Esophagus muscularis mucosa (tissue), 4 donors: ENCODE data around the gene MND1. TPM values are rescaled to one million over a fixed set of nuclear protein-coding genes. Genes with fewer than 3 reads are reported as not detected.

Experiments
- DNase-seq: peaks from one replicate; pipeline ENCODE4 v3.0.0-alpha.2; 2017; ENCODE audit errors: extremely low spot score
- H3K27ac ChIP-seq, 4 donors: fragments of 200-600 bp; sonication (generic); replicated peaks in 1 of 4; 1 replicate in 3 of 4; 2 replicates in 1 of 4; pipeline ENCODE4 v1.5.1; 2016 to 2019; ENCODE audit warnings: mild to moderate bottlenecking in 1 of 4
- H3K27me3 ChIP-seq, 4 donors: fragments of 200-600 bp; sonication (generic); one replicate each; pipeline versions ENCODE4 v1.5.1 to v1.6.0; 2016 to 2019
- H3K36me3 ChIP-seq, 4 donors: fragments of 200-600 bp; sonication (generic); one replicate each; pipeline ENCODE4 v1.5.1; 2016 to 2019
- H3K4me1 ChIP-seq, 4 donors: fragments of 200-600 bp; sonication (generic); one replicate each; pipeline ENCODE4 v1.5.1; 2016 to 2019
- H3K4me3 ChIP-seq, 4 donors: fragments of 200-600 bp; sonication (generic); 1 replicate in 2 of 4; 2 replicates in 2 of 4; pipeline ENCODE4 v1.5.1; 2016 to 2019; ENCODE audit warnings: mild to moderate bottlenecking in 4 of 4, moderate library complexity in 1 of 4
- H3K9me3 ChIP-seq, 4 donors: fragments of 200-600 bp; sonication (generic); 1 replicate in 3 of 4; 2 replicates in 1 of 4; pipeline ENCODE4 v1.5.1; 2016 to 2019
- EP300 ChIP-seq: sonication (generic); formaldehyde crosslinking; IDR thresholded peaks from one replicate; pipeline ENCODE4 v1.6.1; 2017; ENCODE audit warnings: antibody characterized with exemption
- POLR2A ChIP-seq: fragments of 450-650 bp; IDR thresholded peaks from one replicate; pipeline ENCODE4 v1.6.1; 2017; ENCODE audit warnings: antibody characterized with exemption, moderate library complexity, mild to moderate bottlenecking, low read depth
- POLR2AphosphoS5 ChIP-seq, 2 donors: sonication (generic); formaldehyde crosslinking; IDR thresholded peaks; one replicate each; pipeline ENCODE4 v1.6.1; 2017; ENCODE audit warnings: antibody characterized with exemption in 2 of 2
- WGBS: methylation state at CpG from one replicate; pipeline ENCODE4 v1.1.5; 2018; 5-methylcytosine and 5-hydroxymethylcytosine counted together
- intact Hi-C: fragments of 100-400 bp; cut with DNase I; formaldehyde crosslinking; loops from one replicate; pipeline ENCODE4 v1.15.1; 2023
- total RNA-seq, 4 donors: library from RNA; depleted of rRNA; stranded (reverse); fragments of >200 nt; gene quantifications; one replicate each; pipeline versions ENCODE4 v1.1.0 to v1.2.1, GENCODE V29; 2016
- TF ChIP-seq, protein P1 (sequence below), 3 experiments: fragments of 200-600 bp in 2 of 3; fragments of 450-650 bp in 1 of 3; sonication (generic) in 2 of 3; IDR thresholded peaks; one replicate each; pipeline ENCODE4 v1.5.1; 2017 to 2019; ENCODE audit warnings: antibody characterized with exemption in 3 of 3, mild to moderate bottlenecking in 2 of 3, moderate library complexity in 1 of 3

Gene MND1
- total RNA-seq, 4 donors from 2014 or later, result 0.99 TPM; not detected in 3

DNA sequence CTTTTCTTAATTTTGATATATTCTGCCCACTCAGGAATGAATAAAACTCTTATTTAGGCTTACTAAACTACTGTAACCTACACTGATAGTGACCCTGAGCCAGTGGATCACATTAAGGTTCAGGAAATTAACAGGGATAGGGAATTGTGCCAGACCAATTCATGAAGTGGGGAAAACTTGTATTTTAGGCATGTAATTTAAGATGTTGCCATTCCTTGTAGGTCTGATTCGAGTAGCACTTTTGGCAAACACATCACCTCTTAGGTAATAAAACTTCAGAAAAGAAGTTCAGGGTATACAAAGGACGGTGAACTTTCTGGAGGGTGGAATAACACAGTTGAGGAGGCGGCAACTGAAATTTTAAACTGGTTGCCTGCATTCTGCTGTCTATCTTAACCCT lies 54.9 kb downstream of the MND1 start:
- no peak overlapping the region for H3K4me3 ChIP-seq
- WGBS, result 93% methylated on average over 3 of the region's 3 CpGs
- no peaks in the 10 kb centered on the region for H3K4me1 ChIP-seq
- intact Hi-C loops, result no loop called here
- H3K27me3 ChIP-seq, result no peaks in the 10 kb centered on the region
- H3K27ac ChIP-seq, result no peak overlapping the region
- DNase-seq, result no peak
- no peaks in the 10 kb centered on the region for H3K9me3 ChIP-seq
- TF ChIP-seq, protein P1, sequence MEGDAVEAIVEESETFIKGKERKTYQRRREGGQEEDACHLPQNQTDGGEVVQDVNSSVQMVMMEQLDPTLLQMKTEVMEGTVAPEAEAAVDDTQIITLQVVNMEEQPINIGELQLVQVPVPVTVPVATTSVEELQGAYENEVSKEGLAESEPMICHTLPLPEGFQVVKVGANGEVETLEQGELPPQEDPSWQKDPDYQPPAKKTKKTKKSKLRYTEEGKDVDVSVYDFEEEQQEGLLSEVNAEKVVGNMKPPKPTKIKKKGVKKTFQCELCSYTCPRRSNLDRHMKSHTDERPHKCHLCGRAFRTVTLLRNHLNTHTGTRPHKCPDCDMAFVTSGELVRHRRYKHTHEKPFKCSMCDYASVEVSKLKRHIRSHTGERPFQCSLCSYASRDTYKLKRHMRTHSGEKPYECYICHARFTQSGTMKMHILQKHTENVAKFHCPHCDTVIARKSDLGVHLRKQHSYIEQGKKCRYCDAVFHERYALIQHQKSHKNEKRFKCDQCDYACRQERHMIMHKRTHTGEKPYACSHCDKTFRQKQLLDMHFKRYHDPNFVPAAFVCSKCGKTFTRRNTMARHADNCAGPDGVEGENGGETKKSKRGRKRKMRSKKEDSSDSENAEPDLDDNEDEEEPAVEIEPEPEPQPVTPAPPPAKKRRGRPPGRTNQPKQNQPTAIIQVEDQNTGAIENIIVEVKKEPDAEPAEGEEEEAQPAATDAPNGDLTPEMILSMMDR (IDR thresholded peaks at IDR 0.05), result no peak
- no peak for TF ChIP-seq POLR2AphosphoS5 (IDR thresholded peaks at IDR 0.05)
- TF ChIP-seq POLR2A, result no peak
- TF ChIP-seq EP300, result no peak
- no peaks in the 10 kb centered on the region for H3K36me3 ChIP-seq

DNA sequence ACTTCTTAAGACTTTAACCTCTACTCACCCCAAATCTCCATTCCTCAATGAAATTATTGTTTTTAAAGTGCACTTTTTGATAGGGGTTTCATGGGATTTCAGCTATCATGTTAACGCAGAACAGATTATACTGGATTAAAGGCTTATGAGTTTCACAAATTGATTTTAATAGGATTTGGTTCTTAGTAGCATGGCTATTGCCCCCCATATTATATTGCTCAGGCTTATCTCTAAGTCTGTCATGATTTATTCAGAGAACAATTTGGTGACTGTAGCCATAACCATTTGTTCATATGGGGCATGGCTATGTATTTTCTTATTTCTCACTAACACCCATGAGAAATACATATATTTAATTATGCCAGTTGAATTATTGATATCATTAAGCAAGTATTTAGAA lies 57.0 kb downstream of the MND1 start:
- intact Hi-C loops, result no loop called here
- 88% methylated on average over 1 of the region's 1 CpG for WGBS

DNA sequence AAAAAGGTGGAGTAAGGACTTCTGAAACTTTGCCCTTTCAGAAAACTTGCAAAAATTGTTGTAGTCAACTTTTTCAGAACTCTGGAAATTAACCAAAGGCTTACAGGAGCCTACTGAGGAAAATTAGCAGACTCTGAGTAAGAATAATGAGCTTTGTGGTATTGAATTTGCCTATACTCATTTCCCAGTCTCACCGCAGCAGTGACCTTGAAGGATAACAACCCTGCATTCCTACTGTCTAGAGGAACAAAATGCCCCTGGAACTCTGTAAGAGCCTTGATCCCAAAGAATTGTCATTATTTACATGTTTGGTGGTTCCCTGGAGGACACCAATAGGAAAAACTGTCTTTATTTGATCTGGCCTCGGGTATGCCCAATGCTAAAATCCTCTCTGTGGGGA lies 57.9 kb downstream of the MND1 start:
- intact Hi-C loops, result no loop called here
- Histone ChIP-seq H3K4me1 (no peaks in the 10 kb centered on the region), H3K36me3 (no peaks in the 10 kb centered on the region), H3K27ac (no peak overlapping the region), H3K27me3 (no peaks in the 10 kb centered on the region), H3K9me3 (no peaks in the 10 kb centered on the region), H3K4me3 (no peak overlapping the region)
- 87% methylated on average over 2 of the region's 2 CpGs for WGBS
- DNase-seq, result no peak
- TF ChIP-seq POLR2AphosphoS5 (IDR thresholded peaks at IDR 0.05) (no peak), EP300 (no peak), POLR2A (no peak)
- TF ChIP-seq, protein P1 (IDR thresholded peaks at IDR 0.05), result no peak

More for the DNA sequence above, 57.0 kb downstream of the MND1 start:
- no peak for DNase-seq
- Histone ChIP-seq H3K4me3 (no peak overlapping the region), H3K27ac (no peak overlapping the region), H3K9me3 (no peaks in the 10 kb centered on the region), H3K36me3 (no peaks in the 10 kb centered on the region), H3K27me3 (no peaks in the 10 kb centered on the region), H3K4me1 (no peaks in the 10 kb centered on the region)
- no peak for TF ChIP-seq POLR2A
- TF ChIP-seq POLR2AphosphoS5 (IDR thresholded peaks at IDR 0.05), result no peak
- no peak for TF ChIP-seq EP300
- TF ChIP-seq, protein P1 (IDR thresholded peaks at IDR 0.05), result no peak

DNA sequence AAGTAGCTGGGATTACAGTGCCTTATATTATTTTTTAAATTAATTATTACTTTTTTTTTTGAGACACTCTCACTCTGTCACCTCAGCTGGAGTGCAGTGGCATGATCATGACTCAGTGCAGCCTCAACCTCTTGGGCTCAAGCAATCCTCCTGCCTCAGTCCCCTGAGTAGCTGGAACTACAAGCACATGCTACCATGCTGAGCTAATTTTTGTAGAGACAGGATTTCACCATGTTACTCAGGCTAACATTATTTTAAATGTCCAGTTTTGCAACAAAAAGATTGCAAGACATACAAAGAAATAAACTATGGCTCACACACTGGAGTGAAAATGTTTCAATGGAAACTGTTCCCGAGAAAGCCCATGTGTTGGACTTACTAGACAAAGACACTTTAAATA lies 59.2 kb downstream of the MND1 start:
- H3K9me3 ChIP-seq, result no peaks in the 10 kb centered on the region
- H3K4me3 ChIP-seq, result no peak overlapping the region
- intact Hi-C loops, result no loop called here
- TF ChIP-seq EP300 (no peak), POLR2A (no peak), POLR2AphosphoS5 (IDR thresholded peaks at IDR 0.05) (no peak)
- TF ChIP-seq, protein P1 (IDR thresholded peaks at IDR 0.05), result no peak
- H3K27me3 ChIP-seq, result no peaks in the 10 kb centered on the region
- WGBS, result 97% methylated on average over 1 of the region's 1 CpG
- no peak for DNase-seq
- no peaks in the 10 kb centered on the region for H3K36me3 ChIP-seq
- no peak overlapping the region for H3K27ac ChIP-seq
- H3K4me1 ChIP-seq, result no peaks in the 10 kb centered on the region

DNA sequence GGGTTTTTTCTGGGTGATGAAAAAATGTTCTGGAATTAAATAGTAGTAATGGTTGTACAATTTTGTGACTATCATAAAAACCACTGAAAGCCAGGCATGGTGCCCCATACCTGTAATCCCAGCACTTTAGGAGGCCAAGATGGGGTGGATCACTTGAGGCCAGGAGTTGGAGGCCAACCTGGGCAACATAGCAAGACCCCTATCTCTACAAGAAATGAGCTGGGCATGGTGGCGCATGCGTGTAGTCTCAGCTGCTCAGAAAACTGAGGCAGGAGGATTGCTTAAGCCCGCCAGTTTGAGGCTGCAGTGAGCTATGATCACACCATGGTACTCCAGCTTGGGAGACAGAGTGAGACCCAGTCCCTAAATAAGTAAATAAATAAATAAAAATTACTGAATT lies 63.4 kb downstream of the MND1 start:
- Histone ChIP-seq H3K36me3 (no peaks in the 10 kb centered on the region), H3K27ac (no peak overlapping the region), H3K9me3 (no peaks in the 10 kb centered on the region), H3K4me3 (no peak overlapping the region), H3K27me3 (no peaks in the 10 kb centered on the region), H3K4me1 (peaks cover 5 to 14% (median 13%) of the 10 kb centered on the region in 4 donors)
- intact Hi-C loops, result no loop called here
- whole genome bisulfite sequencing, result 100% methylated on average over 3 of the region's 3 CpGs
- TF ChIP-seq POLR2AphosphoS5 (IDR thresholded peaks at IDR 0.05) (no peak), POLR2A (no peak), EP300 (no peak)
- TF ChIP-seq, protein P1 (IDR thresholded peaks at IDR 0.05), result no peak
- no peak for DNase-seq
